Endothelial cell of umbilical vein (primary cell): Measurements from ENCODE around the gene DDX47. TPM values are rescaled to one million over a fixed set of nuclear protein-coding genes. Genes with fewer than 3 reads are reported as not detected.
"Not testable (repeated sequence)": the region's sequence is repeated elsewhere in the genome, so short reads cannot be mapped to it uniquely, and the experiment has no call there.

Experiments used
- BruUV-seq: library from RNA; stranded (reverse); fragments of 400-500 nt; replicated peaks from 2 replicates; lab custom pipeline; 2021; lab: Mats Ljungman, UMichigan
- CTCF ChIA-PET: fragments of 300-600, 350-600 bp; sonication (Branson Sonifier 250); formaldehyde crosslinking; loops from one replicate; lab custom pipeline; 2021; ENCODE audit warnings: antibody characterized with exemption, inconsistent platforms; lab: Charles Lee
- POLR2A ChIA-PET: fragments of 300-600, 350-600 bp; sonication (Branson Sonifier 250); formaldehyde crosslinking; loops from one replicate; lab custom pipeline; 2021; ENCODE audit warnings: antibody characterized with exemption, inconsistent platforms; lab: Charles Lee
- DNase-seq: peaks from one replicate; pipeline ENCODE4 v3.0.0-alpha.2; 2011; ENCODE audit warnings: low read depth, low spot score
- FAIRE-seq: peaks from 2 replicates; lab custom pipeline; 2011; peaks lifted over from hg19 to GRCh38; lab: Jason Lieb, UNC
- H2AFZ ChIP-seq: 2 replicates; pipeline ENCODE4 v1.6.0; 2012; ENCODE audit warnings: low read depth, low read length, control low read depth, inconsistent platforms
- H3K27ac ChIP-seq: 2 replicates; pipeline ENCODE4 v1.5.1; 2011; ENCODE audit warnings: low read depth, mild to moderate bottlenecking, control low read depth, low read length, moderate library complexity; ENCODE audit not compliant: insufficient read depth
- H3K27me3 ChIP-seq, 2 experiments: 2 replicates each; pipeline versions ENCODE4 v1.6.0 to v1.6.1; 2011; ENCODE audit warnings: low read length in 2 of 2, mixed read lengths in 1 of 2; ENCODE audit not compliant: control insufficient read depth in 2 of 2, insufficient read depth in 2 of 2
- H3K36me3 ChIP-seq, 2 experiments: 2 replicates in 1 of 2; 3 replicates in 1 of 2; pipeline ENCODE4 v1.5.1; 2011; ENCODE audit warnings: low read length in 2 of 2, mild to moderate bottlenecking in 1 of 2, moderate library complexity in 1 of 2; ENCODE audit not compliant: control insufficient read depth in 2 of 2, insufficient read depth in 2 of 2; ENCODE audit errors: extremely low read depth in 1 of 2
- H3K4me1 ChIP-seq: 3 replicates; pipeline ENCODE4 v1.5.1; 2011; ENCODE audit warnings: mild to moderate bottlenecking, low read length; ENCODE audit not compliant: control insufficient read depth, insufficient read depth; ENCODE audit errors: extremely low read depth
- H3K4me2 ChIP-seq: 2 replicates; pipeline ENCODE4 v1.6.1; 2011; ENCODE audit warnings: low read length, control low read depth, mixed read lengths; ENCODE audit not compliant: insufficient read depth
- H3K4me3 ChIP-seq, 3 experiments: fragments of 200-600 bp in 1 of 3; sonication (generic), shearing (Covaris generic) in 1 of 3; replicated peaks in 1 of 3; 2 replicates each; pipeline ENCODE4 v1.5.1; 2011 to 2016; ENCODE audit warnings: control low read depth in 3 of 3, low read length in 3 of 3, mild to moderate bottlenecking in 2 of 3, inconsistent platforms in 1 of 3, low read depth in 1 of 3, moderate library complexity in 1 of 3; ENCODE audit not compliant: insufficient read depth in 1 of 3
- H3K79me2 ChIP-seq: 2 replicates; pipeline ENCODE4 v1.6.0; 2012; ENCODE audit warnings: low read length, inconsistent platforms; ENCODE audit not compliant: control insufficient read depth, insufficient read depth
- H3K9ac ChIP-seq: replicated peaks from 2 replicates; pipeline ENCODE3; 2011; ENCODE audit warnings: low read length, control low read depth; ENCODE audit not compliant: insufficient read depth; ENCODE audit errors: extremely low read depth
- H3K9me1 ChIP-seq: replicated peaks from 3 replicates; pipeline ENCODE4 v1.6.0; 2011; ENCODE audit warnings: mild to moderate bottlenecking, low read length; ENCODE audit not compliant: control insufficient read depth, insufficient read depth; ENCODE audit errors: extremely low read depth
- H3K9me3 ChIP-seq: replicated peaks from 2 replicates; pipeline ENCODE4 v1.5.1; 2012; ENCODE audit warnings: low read length, inconsistent platforms; ENCODE audit not compliant: control insufficient read depth, insufficient read depth
- H4K20me1 ChIP-seq: replicated peaks from 2 replicates; pipeline ENCODE3; 2011; ENCODE audit warnings: mild to moderate bottlenecking, low read length; ENCODE audit not compliant: control insufficient read depth, insufficient read depth; ENCODE audit errors: extremely low read depth
- JUN ChIP-seq: IDR thresholded peaks from 2 replicates; pipeline ENCODE4 v1.6.1; 2011; ENCODE audit warnings: borderline replicate concordance, low read depth; ENCODE audit not compliant: insufficient read length, insufficient read depth
- MYC ChIP-seq: IDR thresholded peaks from one replicate; pipeline ENCODE4 v1.6.1; 2011; ENCODE audit warnings: mild to moderate bottlenecking, low read depth, low read length
- dilution Hi-C: fragments of 300-500 bp; cut with MboI; formaldehyde crosslinking; loops from one replicate; pipeline ENCODE4 v1.15.0; 2019; ENCODE audit warnings: low sequenced_read_pairs; ENCODE audit not compliant: extremely low pct_ligation_motif_present
- intact Hi-C: fragments of 100-400 bp; cut with micrococcal nuclease; formaldehyde crosslinking; loops from one replicate; pipeline ENCODE4 v1.10.0; 2022
- polyA plus RNA-seq, 4 experiments: library from polyadenylated mRNA; depleted of rRNA in 3 of 4; stranded (reverse) in 3 of 4; unstranded in 1 of 4; fragments of >200 nt; gene quantifications; 2 replicates each; pipeline versions ENCODE4 v1.2.1 to v1.2.3, GENCODE V29; 2011 to 2012; ENCODE audit warnings: missing spikeins in 1 of 4
- total RNA-seq: library from RNA; stranded (reverse); gene quantifications from 2 replicates; pipeline ENCODE4 v1.2.3, GENCODE V29; 2021

DDX47 gene
- total and polyA plus RNA-seq, 2 donors (not counting 3 experiments of a cell fraction or from before 2014, with no cell fraction given) = 73.4 to 74.6 TPM

GRCh38 chr12:12845794-12846243 lies 32.7 kb downstream of the DDX47 start:
- Histone ChIP-seq H3K9me1 (no peaks in the 10 kb centered on the region), H3K9me3 (no peaks in the 10 kb centered on the region), H3K27ac (no peak overlapping the region), H3K27me3 (no peaks in the 10 kb centered on the region), H3K9ac (no peak overlapping the region), H3K4me3 (no peak overlapping the region), H3K4me2 (no peak overlapping the region), H2AFZ (no peak overlapping the region), H3K36me3 (no peaks in the 10 kb centered on the region), H3K79me2 (no peaks in the 10 kb centered on the region), H4K20me1 (no peaks in the 10 kb centered on the region), H3K4me1 (peaks cover 9% of the 10 kb centered on the region)
- dilution Hi-C loops (no loop called here), intact Hi-C loops (no loop called here)
- TF ChIP-seq MYC (no peak), JUN (no peak)
- CTCF ChIA-PET = interaction anchor here (1.1 to 2.4 kb wide), 3 partner anchors 9 to 56 kb away, joined by 3 to 10 read pairs (median 4); no protein-coding TSS in a partner anchor
- POLR2A ChIA-PET = no interaction called here
- no TSS peak for BruUV-seq
- FAIRE-seq (no peak), DNase-seq (no peak)

GRCh38 chr12:12846780-12847179 lies 33.6 kb downstream of the DDX47 start:
- H3K9me1 ChIP-seq, H3K27me3 ChIP-seq, H3K79me2 ChIP-seq, H3K4me1 ChIP-seq, H2AFZ ChIP-seq, H3K27ac ChIP-seq, H3K4me2 ChIP-seq, POLR2A ChIA-PET, BruUV-seq, H3K9ac ChIP-seq, DNase-seq, intact Hi-C loops, H4K20me1 ChIP-seq, H3K4me3 ChIP-seq, H3K9me3 ChIP-seq, FAIRE-seq, dilution Hi-C loops, H3K36me3 ChIP-seq: not testable (repeated sequence)
- CTCF ChIA-PET = interaction anchor here (2.4 kb wide), 1 partner anchor 10 kb away, joined by 10 read pairs; no protein-coding TSS in a partner anchor
